Ascending aorta (tissue), 2 donors: ENCODE data around the gene GH1. TPM values are rescaled to one million over a fixed set of nuclear protein-coding genes. Genes with fewer than 3 reads are reported as not detected.
"Not testable (repeated sequence)": the region's sequence is repeated elsewhere in the genome, so short reads cannot be mapped to it uniquely, and the experiment has no call there.

Experiments
- DNase-seq, 2 donors: peaks; one replicate each; pipeline ENCODE4 v3.0.0-alpha.2; 2019; ENCODE audit warnings: low spot score in 2 of 2
- H3K27ac ChIP-seq, 2 donors: fragments of 200-600 bp; sonication (generic); one replicate each; pipeline ENCODE4 v1.5.1; 2016 to 2017; ENCODE audit warnings: mild to moderate bottlenecking in 1 of 2
- H3K27me3 ChIP-seq: fragments of 200-600 bp; sonication (generic); one replicate; pipeline ENCODE4 v1.5.1; 2017
- H3K36me3 ChIP-seq, 2 donors: fragments of 200-600 bp; sonication (generic); one replicate each; pipeline ENCODE4 v1.5.1; 2016
- H3K4me1 ChIP-seq, 2 donors: fragments of 200-600 bp; sonication (generic); one replicate each; pipeline ENCODE4 v1.5.1; 2016 to 2017; ENCODE audit warnings: mild to moderate bottlenecking in 1 of 2
- H3K4me3 ChIP-seq, 2 donors: fragments of 200-600 bp; sonication (generic); one replicate each; pipeline ENCODE4 v1.5.1; 2016 to 2017; ENCODE audit warnings: mild to moderate bottlenecking in 1 of 2
- H3K9me3 ChIP-seq, 2 donors: fragments of 200-600 bp; sonication (generic); one replicate each; pipeline ENCODE4 v1.5.1; 2016
- CTCF ChIP-seq, 3 experiments: fragments of 200-600 bp in 2 of 3; fragments of 450-650 bp in 1 of 3; sonication (generic) in 2 of 3; IDR thresholded peaks; one replicate each; pipeline ENCODE4 v1.5.1; 2016 to 2019; ENCODE audit warnings: antibody characterized with exemption in 3 of 3, mild to moderate bottlenecking in 1 of 3, moderate library complexity in 1 of 3
- intact Hi-C: fragments of 100-400 bp; cut with DNase I; formaldehyde crosslinking; loops from one replicate; pipeline ENCODE4 v1.15.1; 2023
- total RNA-seq: library from RNA; depleted of rRNA; stranded (reverse); fragments of >200 nt; gene quantifications from one replicate; pipeline ENCODE4 v1.1.0, GENCODE V29; 2016

Gene GH1
- not detected for total RNA-seq

- not testable (repeated sequence) for H3K27ac ChIP-seq, H3K4me3 ChIP-seq, H3K4me1 ChIP-seq, H3K27me3 ChIP-seq, H3K36me3 ChIP-seq, H3K9me3 ChIP-seq, DNase-seq
- intact Hi-C loops = loop anchor here (2.0 kb wide), 2 partner anchors 106 to 214 kb away; no protein-coding TSS in a partner anchor
Measured at GRCh38 chr17:63918789-63919305, at the start of gene GH1. Gene GH1 (minus strand): TSS chr17:63918839. CDS start chr17:63918776, 63 bp downstream.

GRCh38 chr17:63967953-63968352, 49.3 kb upstream of the GH1 start:
- Histone ChIP-seq H3K27ac (no peak overlapping the region), H3K9me3 (no peaks in the 10 kb centered on the region), H3K36me3 (no peaks in the 10 kb centered on the region), H3K4me1 (no peaks in the 10 kb centered on the region), H3K27me3 (no peaks in the 10 kb centered on the region), H3K4me3 (no peak overlapping the region)
- DNase-seq = no peak
- TF ChIP-seq CTCF (IDR thresholded peaks at IDR 0.05) = no peak
- intact Hi-C loops = no loop called here

GRCh38 chr17:63966646-63967264, 48.1 kb upstream of the GH1 start:
- H3K27me3 ChIP-seq = no peaks in the 10 kb centered on the region
- no peak for DNase-seq
- no peak for TF ChIP-seq CTCF (IDR thresholded peaks at IDR 0.05)
- intact Hi-C loops = no loop called here
- no peaks in the 10 kb centered on the region for H3K4me1 ChIP-seq
- H3K27ac ChIP-seq = no peak overlapping the region
- no peaks in the 10 kb centered on the region for H3K36me3 ChIP-seq
- H3K9me3 ChIP-seq = no peaks in the 10 kb centered on the region
- H3K4me3 ChIP-seq = no peak overlapping the region

- intact Hi-C loops = no loop called here
- H3K27me3 ChIP-seq = no peaks in the 10 kb centered on the region
- H3K9me3 ChIP-seq = no peaks in the 10 kb centered on the region
- H3K36me3 ChIP-seq = no peaks in the 10 kb centered on the region
- no peak for DNase-seq
- TF ChIP-seq CTCF (IDR thresholded peaks at IDR 0.05) = no peak
- no peaks in the 10 kb centered on the region for H3K4me1 ChIP-seq
- H3K27ac ChIP-seq = peak overlapping the region; percentile 32 to 65
- H3K4me3 ChIP-seq = no peak overlapping the region
Measured at GRCh38 chr17:63963123-63963522, 44.5 kb upstream of the GH1 start.

- no peaks in the 10 kb centered on the region for H3K27me3 ChIP-seq
- no peak for DNase-seq
- peak overlapping the region in 1 of 2 donors; percentile 36 for H3K27ac ChIP-seq
- H3K4me3 ChIP-seq = no peak overlapping the region
- intact Hi-C loops = no loop called here
- no peaks in the 10 kb centered on the region for H3K4me1 ChIP-seq
- H3K9me3 ChIP-seq = no peaks in the 10 kb centered on the region
- no peaks in the 10 kb centered on the region for H3K36me3 ChIP-seq
- TF ChIP-seq CTCF (IDR thresholded peaks at IDR 0.05) = no peak
Measured at GRCh38 chr17:63962298-63962744, 43.7 kb upstream of the GH1 start.

GRCh38 chr17:63961355-63962212, 42.9 kb upstream of the GH1 start:
- no peaks in the 10 kb centered on the region for H3K27me3 ChIP-seq
- H3K4me3 ChIP-seq = peak overlapping the region in 1 of 2 donors; percentile 43
- intact Hi-C loops = no loop called here
- no peak for TF ChIP-seq CTCF (IDR thresholded peaks at IDR 0.05)
- peak in 1 of 2 donors; percentile 81 for DNase-seq
- H3K27ac ChIP-seq = no peak overlapping the region
- no peaks in the 10 kb centered on the region for H3K36me3 ChIP-seq
- no peaks in the 10 kb centered on the region for H3K4me1 ChIP-seq
- H3K9me3 ChIP-seq = no peaks in the 10 kb centered on the region
